ENCODE data around the gene GPR55. TPM values are rescaled to one million over a fixed set of nuclear protein-coding genes. Genes with fewer than 3 reads are reported as not detected.

GPR55 gene
- total and polyA plus RNA-seq, 9 donors = 0.04 to 0.08 TPM; not detected in 7

DNA sequence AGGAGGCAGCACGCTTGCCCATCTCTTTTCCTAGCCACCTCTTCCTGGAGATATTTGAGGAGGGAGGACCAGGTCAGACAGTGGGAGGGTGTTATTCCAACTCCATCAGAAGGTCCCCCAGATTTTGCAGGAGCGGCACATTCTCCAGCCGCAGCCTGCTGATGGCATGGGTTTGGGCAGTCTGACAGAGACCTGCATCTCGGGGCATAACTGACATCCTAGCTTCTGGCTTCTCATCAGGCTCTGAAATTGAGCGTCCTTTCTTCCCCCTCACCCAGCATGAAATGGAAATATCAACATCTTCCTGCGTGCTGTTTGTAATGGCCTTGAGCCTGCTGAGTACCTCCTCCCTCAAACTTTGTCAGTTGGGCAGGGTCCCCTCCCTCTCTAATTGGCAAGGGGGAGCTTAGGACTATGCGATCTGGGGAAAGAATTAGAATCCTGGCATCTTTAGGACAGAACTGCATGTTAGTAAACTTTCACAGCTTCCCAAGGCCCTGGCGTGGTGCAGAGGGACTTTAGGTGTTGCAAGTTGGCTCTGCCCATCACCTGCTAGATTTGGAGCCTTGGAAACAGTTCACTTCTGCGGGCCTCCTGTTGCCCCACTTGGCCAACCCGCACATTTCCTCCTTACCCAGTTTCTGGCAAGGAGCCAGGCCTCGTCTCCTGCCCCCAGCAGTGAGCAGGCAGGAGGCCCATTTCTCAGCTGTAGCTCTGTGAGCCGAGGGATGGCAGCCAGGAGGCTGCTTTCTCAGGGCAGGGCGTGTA is 58.1 kb downstream of the GPR55 start:
- peaks cover 70% of the 10 kb centered on the region for H3K4me1 ChIP-seq (ENCODE audit: control insufficient read depth, insufficient read depth, low read length)
- peak overlapping the region; percentile 54 for H3K27ac ChIP-seq (ENCODE audit: low read length)
- no peaks in the 10 kb centered on the region for H3K9me3 ChIP-seq (replicated peaks; ENCODE audit: control insufficient read depth, low read depth, low read length)
- H3K27me3 ChIP-seq (ENCODE audit: control insufficient read depth, insufficient read depth, low read length) = peaks cover 19% of the 10 kb centered on the region
- no peaks in the 10 kb centered on the region for H3K36me3 ChIP-seq (ENCODE audit: control insufficient read depth, insufficient read depth, low read length)
- no peak overlapping the region for H3K4me3 ChIP-seq (ENCODE audit: low read length)
- DNase-seq = peak; percentile 69
- 29% methylated on average over 9 of the region's 13 CpGs for WGBS (ENCODE audit: insufficient coverage)

DNA sequence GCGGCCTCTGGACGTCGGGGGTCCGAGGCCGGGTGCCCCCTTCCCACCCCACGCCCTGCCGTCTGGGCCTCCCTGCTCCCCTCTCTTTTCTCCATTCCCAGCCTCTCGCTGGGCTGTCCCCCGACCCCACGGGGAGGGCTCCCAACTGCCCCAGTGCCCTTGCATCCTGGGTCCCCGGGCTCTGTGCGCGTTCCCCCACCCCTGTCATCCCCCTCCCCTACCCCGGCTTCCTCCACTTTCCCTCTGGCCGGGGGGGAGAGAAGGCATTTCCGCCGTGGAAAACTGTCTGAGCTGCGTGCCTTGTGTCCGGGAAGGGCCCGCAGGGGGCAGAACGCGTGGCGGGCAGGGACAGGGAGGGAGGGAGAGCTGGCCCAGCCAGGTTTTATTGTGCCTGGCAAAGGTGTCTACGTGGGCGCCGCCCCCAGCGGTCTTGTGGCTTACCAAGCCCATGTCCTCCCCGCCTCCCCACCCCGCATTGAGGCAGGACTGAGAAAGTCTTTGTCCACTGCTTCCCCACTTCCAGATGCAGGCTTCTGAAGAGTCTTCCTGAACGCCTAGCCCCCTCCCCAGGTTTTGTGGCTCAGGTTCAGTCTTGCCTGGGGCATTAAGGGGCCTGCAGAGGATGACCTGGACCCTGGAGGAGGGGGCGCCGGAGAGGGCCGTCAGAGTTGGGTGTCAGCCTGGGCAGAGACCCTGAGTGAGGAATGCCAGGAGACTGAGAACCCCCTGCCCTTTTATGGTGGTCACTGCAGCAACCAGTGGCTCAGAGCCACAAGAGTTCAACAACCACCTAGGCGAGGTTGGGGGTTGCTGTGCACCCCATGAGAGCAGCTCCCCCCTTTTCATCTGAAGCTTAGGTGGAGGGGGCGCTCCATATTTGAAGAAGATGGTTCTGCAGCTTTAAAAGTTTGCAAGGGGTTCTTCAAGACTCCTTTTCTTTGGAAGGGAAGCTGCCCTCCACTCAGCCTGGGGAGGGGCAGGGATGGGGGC is 59.0 kb downstream of the GPR55 start:
- Histone ChIP-seq H3K27me3 (ENCODE audit: control insufficient read depth, insufficient read depth, low read length) (peaks cover 20% of the 10 kb centered on the region), H3K9me3 (replicated peaks; ENCODE audit: control insufficient read depth, low read depth, low read length) (no peaks in the 10 kb centered on the region), H3K36me3 (ENCODE audit: control insufficient read depth, insufficient read depth, low read length) (no peaks in the 10 kb centered on the region), H3K4me3 (ENCODE audit: low read length) (peak overlapping the region; percentile 76), H3K27ac (ENCODE audit: low read length) (peak overlapping the region; percentile 54), H3K4me1 (ENCODE audit: control insufficient read depth, insufficient read depth, low read length) (peaks cover 61% of the 10 kb centered on the region)
- 8% methylated on average over 23 of the region's 35 CpGs for whole genome bisulfite sequencing (ENCODE audit: insufficient coverage)
- DNase-seq = peak; percentile 71

DNA sequence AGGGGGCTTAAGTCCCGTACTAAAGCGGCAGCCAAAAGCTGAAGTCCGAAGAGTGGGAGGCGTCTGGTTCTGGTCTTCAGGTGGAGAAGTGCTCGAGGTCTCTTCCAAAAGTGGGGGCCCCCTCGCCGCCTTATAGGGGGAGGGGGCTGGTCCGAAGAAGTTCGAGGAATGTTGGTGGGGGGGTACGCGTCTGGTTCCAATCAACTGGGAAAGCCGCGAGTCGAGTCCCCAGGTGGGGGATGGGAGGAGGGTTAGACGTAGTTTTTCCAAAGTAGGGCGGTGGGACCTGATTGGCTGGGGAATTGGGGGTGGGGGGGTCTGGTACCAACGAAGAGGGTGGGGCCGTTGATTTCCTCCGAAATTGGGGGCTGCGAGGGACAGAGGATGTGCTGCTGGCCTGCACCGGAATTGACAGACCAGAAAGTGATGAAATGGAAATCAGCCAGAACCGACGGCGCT is 59.7 kb downstream of the GPR55 start:
- 0% methylated on average over 24 of the region's 24 CpGs for WGBS (ENCODE audit: insufficient coverage)
- Histone ChIP-seq H3K36me3 (ENCODE audit: control insufficient read depth, insufficient read depth, low read length) (no peaks in the 10 kb centered on the region), H3K27ac (ENCODE audit: low read length) (peak overlapping the region; percentile 54), H3K9me3 (replicated peaks; ENCODE audit: control insufficient read depth, low read depth, low read length) (no peaks in the 10 kb centered on the region), H3K4me3 (ENCODE audit: low read length) (peak overlapping the region; percentile 76), H3K27me3 (ENCODE audit: control insufficient read depth, insufficient read depth, low read length) (peaks cover 20% of the 10 kb centered on the region), H3K4me1 (ENCODE audit: control insufficient read depth, insufficient read depth, low read length) (peaks cover 54% of the 10 kb centered on the region)
- peak; percentile 73 for DNase-seq

DNA sequence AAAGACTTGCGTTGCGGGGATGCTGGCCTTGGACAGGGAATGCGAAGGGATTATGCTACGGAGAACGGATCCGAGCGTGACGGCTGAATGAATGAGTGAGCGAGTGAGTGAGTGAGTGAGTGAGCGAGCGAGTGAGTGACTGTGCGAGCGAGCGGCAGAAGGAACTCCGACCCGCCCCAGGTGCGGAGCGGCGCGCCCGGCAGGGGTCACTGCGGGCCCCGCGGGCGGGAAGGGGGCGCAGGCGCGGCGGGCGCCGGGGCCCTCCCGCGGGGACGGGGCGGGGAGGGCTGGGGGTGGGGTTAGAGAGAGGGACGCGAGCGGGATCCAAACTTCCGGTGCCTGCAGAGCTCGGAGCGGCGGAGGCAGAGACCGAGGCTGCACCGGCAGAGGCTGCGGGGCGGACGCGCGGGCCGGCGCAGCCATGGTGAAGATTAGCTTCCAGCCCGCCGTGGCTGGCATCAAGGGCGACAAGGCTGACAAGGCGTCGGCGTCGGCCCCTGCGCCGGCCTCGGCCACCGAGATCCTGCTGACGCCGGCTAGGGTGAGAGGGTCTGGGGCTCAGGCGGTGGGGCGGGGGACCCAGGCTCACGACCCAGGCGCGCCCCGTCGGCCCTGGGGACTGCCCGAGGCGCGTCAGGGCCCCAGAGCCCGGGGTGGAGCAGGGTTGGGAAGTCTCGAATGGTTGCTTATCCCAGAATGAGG is 60.3 kb downstream of the GPR55 start, which contains the start of gene ITM2C:
ITM2C (plus strand) TSS at position 338 of the 702 bp plus-strand sequence; CDS start at position 422, 84 bp downstream.
- Histone ChIP-seq H3K27ac (ENCODE audit: low read length) (peak within 1 kb of the TSS; percentile 54), H3K4me3 (ENCODE audit: low read length) (peak within 1 kb of the TSS; percentile 76), H3K9me3 (replicated peaks; ENCODE audit: control insufficient read depth, low read depth, low read length) (no peaks in the 10 kb centered on the region), H3K4me1 (ENCODE audit: control insufficient read depth, insufficient read depth, low read length) (peaks cover 48% of the 10 kb centered on the region), H3K36me3 (ENCODE audit: control insufficient read depth, insufficient read depth, low read length) (no peaks in the 10 kb centered on the region), H3K27me3 (ENCODE audit: control insufficient read depth, insufficient read depth, low read length) (peaks cover 20% of the 10 kb centered on the region)
- peak; percentile 89 for DNase-seq
- under 1% methylated on average over 74 of the region's 76 CpGs for WGBS (ENCODE audit: insufficient coverage)

DNA sequence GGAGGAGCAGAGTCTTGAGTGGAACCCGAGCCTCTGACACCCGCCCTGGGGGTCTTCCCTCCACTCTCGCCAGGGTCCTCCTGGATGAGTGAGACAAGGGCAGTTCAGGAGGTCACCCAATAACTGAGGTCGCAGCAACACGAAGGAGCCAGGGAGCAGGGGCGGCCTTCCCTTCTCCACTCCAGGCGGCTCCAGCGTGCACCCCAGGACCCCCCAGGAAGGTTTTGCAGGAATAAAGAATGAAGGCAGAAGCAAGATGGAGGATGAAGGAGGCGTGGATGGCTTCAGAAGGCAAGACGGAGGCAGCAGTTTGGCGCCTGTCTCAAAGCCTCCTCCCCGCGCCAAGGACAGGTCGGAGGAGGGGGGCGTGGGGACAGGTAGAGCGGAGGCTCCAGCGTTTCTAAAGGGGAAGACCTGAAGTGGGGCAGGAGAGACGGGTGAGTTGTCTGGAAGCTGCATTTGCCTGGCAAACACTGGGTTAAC is 60.9 kb downstream of the GPR55 start:
- Histone ChIP-seq H3K27me3 (ENCODE audit: control insufficient read depth, insufficient read depth, low read length) (peaks cover 20% of the 10 kb centered on the region), H3K4me3 (ENCODE audit: low read length) (peak overlapping the region; percentile 26), H3K36me3 (ENCODE audit: control insufficient read depth, insufficient read depth, low read length) (no peaks in the 10 kb centered on the region), H3K4me1 (ENCODE audit: control insufficient read depth, insufficient read depth, low read length) (peaks cover 42% of the 10 kb centered on the region), H3K9me3 (replicated peaks; ENCODE audit: control insufficient read depth, low read depth, low read length) (no peaks in the 10 kb centered on the region), H3K27ac (ENCODE audit: low read length) (no peak overlapping the region)
- 18% methylated on average over 12 of the region's 18 CpGs for WGBS (ENCODE audit: insufficient coverage)
- DNase-seq = no peak

DNA sequence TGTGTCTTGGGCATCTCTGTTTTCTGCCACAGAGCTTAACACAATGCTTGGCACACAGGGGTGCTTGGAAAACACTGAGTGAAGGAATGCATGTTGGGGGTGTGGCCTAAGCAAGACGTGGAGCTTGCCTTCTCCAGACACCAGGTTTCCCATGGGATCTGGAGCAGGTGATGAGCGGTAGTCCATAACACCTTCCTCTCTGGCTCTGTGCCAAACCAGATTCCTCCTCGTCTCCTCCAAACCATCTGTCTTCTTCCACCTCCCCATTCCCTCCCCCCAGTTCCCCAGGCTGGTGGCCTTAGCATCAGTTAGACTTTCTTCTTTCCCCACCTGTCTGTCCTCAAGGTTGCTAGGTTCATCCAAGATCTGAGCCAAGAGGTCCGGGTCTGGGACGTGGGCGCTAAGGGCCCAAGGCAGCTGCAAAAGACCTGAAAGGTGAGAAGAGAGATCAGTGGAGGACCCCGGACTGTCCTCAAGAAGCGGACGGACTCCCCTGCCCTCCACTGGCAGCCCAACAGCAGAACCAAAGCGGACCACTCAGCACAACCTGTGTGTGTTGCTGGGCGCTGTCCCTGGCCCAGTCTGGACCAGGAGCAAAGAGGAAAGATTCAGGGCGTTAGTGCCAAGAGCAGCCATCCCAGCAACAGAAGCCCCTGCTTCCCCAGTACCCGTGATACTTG is 61.5 kb downstream of the GPR55 start:
- no peak for DNase-seq
- Histone ChIP-seq H3K9me3 (replicated peaks; ENCODE audit: control insufficient read depth, low read depth, low read length) (no peaks in the 10 kb centered on the region), H3K4me1 (ENCODE audit: control insufficient read depth, insufficient read depth, low read length) (peaks cover 37% of the 10 kb centered on the region), H3K36me3 (ENCODE audit: control insufficient read depth, insufficient read depth, low read length) (no peaks in the 10 kb centered on the region), H3K27ac (ENCODE audit: low read length) (no peak overlapping the region), H3K27me3 (ENCODE audit: control insufficient read depth, insufficient read depth, low read length) (peaks cover 20% of the 10 kb centered on the region), H3K4me3 (ENCODE audit: low read length) (no peak overlapping the region)
- WGBS (ENCODE audit: insufficient coverage) = 73% methylated on average over 2 of the region's 13 CpGs

DNA sequence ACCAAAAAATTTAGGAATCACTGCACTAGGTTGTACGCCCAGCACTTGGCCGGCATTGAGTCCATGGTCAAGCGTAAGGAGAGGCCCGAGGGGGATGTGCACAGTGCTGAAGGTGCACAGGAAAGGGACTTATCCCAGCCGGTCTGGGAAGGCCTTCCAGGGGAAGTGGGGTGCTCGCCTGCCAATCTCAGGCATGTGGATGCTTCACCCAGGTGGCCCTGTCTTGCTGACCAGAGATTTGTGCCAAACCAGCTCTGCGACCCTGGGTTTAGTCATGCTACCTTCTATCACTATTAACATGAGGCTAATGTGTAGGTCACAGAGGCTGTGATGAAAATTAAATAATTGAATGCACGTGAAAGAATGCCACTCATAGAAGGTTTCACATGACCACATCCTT is 62.0 kb downstream of the GPR55 start:
- WGBS (ENCODE audit: insufficient coverage) = 91% methylated on average over 5 of the region's 8 CpGs
- Histone ChIP-seq H3K27me3 (ENCODE audit: control insufficient read depth, insufficient read depth, low read length) (peaks cover 20% of the 10 kb centered on the region), H3K36me3 (ENCODE audit: control insufficient read depth, insufficient read depth, low read length) (no peaks in the 10 kb centered on the region), H3K27ac (ENCODE audit: low read length) (no peak overlapping the region), H3K9me3 (replicated peaks; ENCODE audit: control insufficient read depth, low read depth, low read length) (no peaks in the 10 kb centered on the region), H3K4me1 (ENCODE audit: control insufficient read depth, insufficient read depth, low read length) (peaks cover 31% of the 10 kb centered on the region), H3K4me3 (ENCODE audit: low read length) (no peak overlapping the region)
- DNase-seq = no peak

DNA sequence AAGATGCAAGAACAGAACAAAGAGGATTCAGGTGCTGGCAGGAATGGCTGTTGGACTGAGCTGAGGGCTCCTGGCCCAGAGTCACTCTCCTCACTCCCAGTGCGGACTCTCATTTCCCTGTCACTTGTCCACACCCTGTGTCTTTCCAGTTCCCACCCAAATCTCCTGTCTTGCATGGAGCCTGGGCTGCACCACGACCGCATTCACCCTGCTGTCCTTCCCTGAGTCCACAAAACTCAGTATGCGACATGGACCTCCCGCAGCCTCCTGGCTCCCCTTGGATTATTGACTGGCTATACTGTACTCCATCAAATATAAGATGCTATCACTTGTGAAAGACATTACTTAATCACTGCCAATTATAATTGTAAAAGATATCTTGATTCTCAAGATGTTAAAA is 62.8 kb downstream of the GPR55 start:
- no peaks in the 10 kb centered on the region for H3K36me3 ChIP-seq (ENCODE audit: control insufficient read depth, insufficient read depth, low read length)
- H3K4me1 ChIP-seq (ENCODE audit: control insufficient read depth, insufficient read depth, low read length) = peaks cover 24% of the 10 kb centered on the region
- no peaks in the 10 kb centered on the region for H3K9me3 ChIP-seq (replicated peaks; ENCODE audit: control insufficient read depth, low read depth, low read length)
- whole genome bisulfite sequencing (ENCODE audit: insufficient coverage) = 86% methylated on average over 3 of the region's 5 CpGs
- H3K4me3 ChIP-seq (ENCODE audit: low read length) = no peak overlapping the region
- H3K27me3 ChIP-seq (ENCODE audit: control insufficient read depth, insufficient read depth, low read length) = peaks cover 20% of the 10 kb centered on the region
- no peak for DNase-seq
- no peak overlapping the region for H3K27ac ChIP-seq (ENCODE audit: low read length)

DNA sequence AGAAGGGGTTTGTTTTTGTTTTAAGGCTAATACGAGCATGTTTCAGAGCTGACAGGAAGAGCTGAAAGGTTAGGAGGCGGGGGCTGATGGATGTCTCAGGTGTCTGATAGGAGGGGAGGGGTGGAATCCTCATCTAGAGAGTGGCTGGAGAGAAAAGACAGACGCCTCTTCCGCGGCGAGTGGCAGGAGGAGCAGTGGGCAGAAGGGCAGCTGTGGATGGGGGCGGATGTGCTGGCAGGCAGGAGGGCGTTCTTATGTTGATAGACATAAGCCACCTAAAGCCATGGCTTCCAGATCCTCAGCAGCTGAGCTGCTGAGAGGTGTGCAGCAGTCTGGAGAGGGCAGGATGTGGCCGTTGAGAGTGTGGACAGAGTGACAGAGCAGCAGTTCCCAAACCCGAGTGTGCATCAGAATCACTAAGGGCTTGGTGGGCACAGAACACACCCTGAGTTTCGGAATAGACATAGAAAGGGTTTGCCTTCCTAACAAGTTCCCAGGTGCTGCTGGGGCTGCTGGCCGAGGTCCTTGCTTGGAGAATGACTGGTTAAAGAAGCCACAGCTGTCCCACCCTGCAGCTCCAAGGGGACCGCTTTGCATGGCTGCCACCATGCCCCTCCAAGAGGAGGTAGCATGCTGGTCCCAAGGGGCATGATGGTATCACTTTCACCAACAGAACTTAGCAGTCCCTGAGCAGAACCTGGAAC is 63.3 kb downstream of the GPR55 start:
- Histone ChIP-seq H3K4me3 (ENCODE audit: low read length) (no peak overlapping the region), H3K27ac (ENCODE audit: low read length) (no peak overlapping the region), H3K9me3 (replicated peaks; ENCODE audit: control insufficient read depth, low read depth, low read length) (no peaks in the 10 kb centered on the region), H3K27me3 (ENCODE audit: control insufficient read depth, insufficient read depth, low read length) (peaks cover 20% of the 10 kb centered on the region), H3K4me1 (ENCODE audit: control insufficient read depth, insufficient read depth, low read length) (peaks cover 18% of the 10 kb centered on the region), H3K36me3 (ENCODE audit: control insufficient read depth, insufficient read depth, low read length) (no peaks in the 10 kb centered on the region)
- 29% methylated on average over 11 of the region's 13 CpGs for WGBS (ENCODE audit: insufficient coverage)
- no peak for DNase-seq
